Subcutaneous adipose tissue (tissue), 4 donors: Measurements from ENCODE around the gene ANKRD53. TPM values are rescaled to one million over a fixed set of nuclear protein-coding genes. Genes with fewer than 3 reads are reported as not detected.

Experiments
- total RNA-seq, 4 donors: library from RNA; depleted of rRNA; stranded (reverse); fragments of >200 nt; gene quantifications; one replicate each; pipeline ENCODE4 v1.1.0, GENCODE V29; 2016
- TF ChIP-seq, protein P1 (sequence below): fragments of 450-650 bp; IDR thresholded peaks from one replicate; pipeline ENCODE4 v1.5.1; 2016; ENCODE audit warnings: low read depth, mild to moderate bottlenecking, control low read depth, antibody characterized with exemption, moderate library complexity

Gene ANKRD53
- total RNA-seq, 4 donors from 2014 or later = 3.5 to 16.4 (median 8.3) TPM

DNA sequence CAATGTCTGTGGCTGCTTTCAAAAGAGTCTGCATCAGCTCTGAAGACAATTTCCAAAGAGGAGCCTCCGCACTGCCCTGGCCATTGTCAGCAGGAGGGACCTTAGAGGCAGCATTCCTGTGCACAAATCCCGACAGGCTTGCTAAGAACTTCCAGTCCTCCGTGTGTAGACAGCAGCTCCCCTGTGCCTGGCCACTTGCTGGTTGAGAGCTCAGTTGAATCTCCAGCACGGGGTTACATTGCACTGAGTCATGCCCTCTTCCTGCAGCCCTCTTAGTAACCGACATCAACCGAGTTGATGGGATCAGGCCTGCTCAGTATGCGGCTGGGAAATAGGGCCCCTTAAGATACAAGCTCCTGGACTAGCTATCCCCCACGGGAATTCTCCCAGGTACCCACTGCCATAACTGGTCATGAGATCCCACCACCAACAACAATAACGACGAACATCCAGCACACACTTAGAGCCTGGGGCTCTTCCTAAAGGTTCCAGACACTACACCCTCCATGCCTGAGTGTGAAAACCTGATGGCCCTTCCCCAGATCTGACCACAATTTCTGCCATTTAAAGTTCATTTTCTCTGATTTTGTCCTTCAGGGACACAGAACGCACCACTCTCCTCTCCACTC lies 30.8 kb upstream of the ANKRD53 start:
- TF ChIP-seq, protein P1, sequence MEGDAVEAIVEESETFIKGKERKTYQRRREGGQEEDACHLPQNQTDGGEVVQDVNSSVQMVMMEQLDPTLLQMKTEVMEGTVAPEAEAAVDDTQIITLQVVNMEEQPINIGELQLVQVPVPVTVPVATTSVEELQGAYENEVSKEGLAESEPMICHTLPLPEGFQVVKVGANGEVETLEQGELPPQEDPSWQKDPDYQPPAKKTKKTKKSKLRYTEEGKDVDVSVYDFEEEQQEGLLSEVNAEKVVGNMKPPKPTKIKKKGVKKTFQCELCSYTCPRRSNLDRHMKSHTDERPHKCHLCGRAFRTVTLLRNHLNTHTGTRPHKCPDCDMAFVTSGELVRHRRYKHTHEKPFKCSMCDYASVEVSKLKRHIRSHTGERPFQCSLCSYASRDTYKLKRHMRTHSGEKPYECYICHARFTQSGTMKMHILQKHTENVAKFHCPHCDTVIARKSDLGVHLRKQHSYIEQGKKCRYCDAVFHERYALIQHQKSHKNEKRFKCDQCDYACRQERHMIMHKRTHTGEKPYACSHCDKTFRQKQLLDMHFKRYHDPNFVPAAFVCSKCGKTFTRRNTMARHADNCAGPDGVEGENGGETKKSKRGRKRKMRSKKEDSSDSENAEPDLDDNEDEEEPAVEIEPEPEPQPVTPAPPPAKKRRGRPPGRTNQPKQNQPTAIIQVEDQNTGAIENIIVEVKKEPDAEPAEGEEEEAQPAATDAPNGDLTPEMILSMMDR = no peak

DNA sequence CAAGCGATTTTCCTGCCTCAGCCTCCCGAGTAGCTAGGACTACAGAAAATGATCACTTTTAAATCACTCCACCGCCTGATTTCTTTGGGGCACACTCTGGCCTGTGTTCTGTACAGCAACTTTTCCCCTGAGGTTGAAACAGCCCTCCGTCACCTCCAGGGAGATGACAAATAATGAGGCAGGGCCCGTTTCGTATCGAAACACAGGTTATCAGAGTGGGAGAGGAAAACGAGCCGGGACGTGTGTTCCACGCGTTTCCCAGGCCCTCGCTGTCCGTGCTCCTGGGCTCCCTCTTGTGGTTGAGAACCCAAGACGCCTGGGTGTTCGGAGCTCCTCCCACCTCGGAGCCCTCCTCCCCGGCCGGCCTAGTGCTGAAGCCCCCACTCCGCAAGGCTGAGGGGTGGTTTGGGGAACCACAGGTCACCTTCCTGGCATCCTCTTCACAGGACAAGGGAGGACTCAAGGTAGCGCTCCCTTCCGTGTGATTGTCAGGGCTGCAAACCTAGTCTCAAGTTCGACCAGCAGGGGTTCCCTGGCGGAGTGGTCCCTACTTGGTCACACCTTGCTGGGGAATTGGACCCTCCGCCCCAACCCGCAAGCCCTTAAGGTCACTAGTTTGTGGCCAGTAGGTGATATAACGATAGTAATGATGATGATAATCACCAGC lies 30.0 kb upstream of the ANKRD53 start:
- TF ChIP-seq, protein P1 = no peak

DNA sequence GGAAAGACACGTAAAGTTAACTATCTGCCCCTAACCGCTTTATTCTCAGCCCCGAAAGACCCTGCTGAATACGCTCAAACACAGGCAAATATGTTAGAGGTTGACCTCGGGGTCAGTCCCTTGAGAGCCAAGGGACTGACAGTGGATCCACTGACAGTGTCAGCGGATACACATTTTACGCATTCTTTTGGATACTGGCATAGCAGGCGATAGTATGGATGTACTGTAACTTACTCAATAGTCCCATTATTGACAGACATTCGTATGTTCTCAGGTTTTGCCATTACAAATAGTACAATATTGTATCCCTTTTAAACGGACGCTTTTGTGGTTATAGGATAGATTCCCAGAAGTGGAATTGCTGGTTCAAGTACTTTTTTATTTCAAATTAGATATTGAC lies 29.3 kb upstream of the ANKRD53 start:
- TF ChIP-seq, protein P1 = no peak

GRCh38 chr2:70954886-70955285 lies 23.5 kb upstream of the ANKRD53 start:
- TF ChIP-seq, protein P1 = no peak

DNA sequence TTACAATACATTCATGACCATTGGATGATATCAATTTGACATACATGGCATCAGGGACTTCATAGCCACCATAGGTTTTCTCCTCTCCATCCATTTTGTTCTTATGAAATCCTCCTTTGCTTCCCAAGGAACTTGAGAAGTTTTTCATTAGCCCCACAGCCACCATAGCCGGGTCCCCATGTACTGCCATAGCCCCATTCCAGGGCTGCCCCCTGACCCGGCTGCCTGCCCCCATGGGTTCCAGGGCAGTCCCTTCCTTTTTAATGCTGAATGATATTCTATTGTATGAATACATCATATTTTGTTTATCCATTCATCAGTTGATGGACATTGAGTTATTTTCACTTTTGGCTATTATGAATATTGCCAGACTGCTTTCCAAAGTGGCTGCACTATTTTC lies 22.3 kb upstream of the ANKRD53 start:
- TF ChIP-seq, protein P1 = no peak

- TF ChIP-seq, protein P1 = no peak
These were observed 20.6 kb upstream of the ANKRD53 start for GRCh38 chr2:70957798-70958197.

DNA sequence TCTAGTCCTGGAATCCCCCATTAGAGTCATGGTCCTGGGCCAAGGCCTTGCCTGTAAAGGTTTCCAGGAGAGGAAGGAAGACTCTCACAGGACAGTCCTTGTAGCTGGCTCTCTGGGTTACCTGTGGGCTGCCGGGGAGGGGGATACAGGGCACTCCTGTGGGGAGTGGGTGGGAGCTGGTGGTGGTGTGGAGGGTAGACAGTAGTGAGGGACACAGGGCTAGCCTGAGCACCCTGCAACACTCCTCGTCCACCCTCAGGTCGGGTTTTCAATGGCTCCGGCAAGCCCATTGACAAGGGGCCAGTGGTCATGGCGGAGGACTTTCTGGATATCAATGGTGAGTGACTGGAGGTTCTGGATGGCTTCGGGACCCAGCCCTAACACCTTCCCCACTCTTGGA lies 19.7 kb upstream of the ANKRD53 start:
- TF ChIP-seq, protein P1 = no peak
